PC-3 (cell line): ENCODE data around the gene STK11IP.

Source experiments
- CTCF ChIP-seq: fragments of 300-600 bp; sonication (generic); conservative IDR thresholded peaks from 2 replicates; pipeline ENCODE4 v1.5.1; 2017; ENCODE audit warnings: antibody characterized with exemption, low read depth, mild to moderate bottlenecking, low read length
- EZH2 ChIP-seq: fragments of 300-600 bp; sonication (generic); IDR thresholded peaks from one replicate; pipeline ENCODE4 v1.6.1; 2017; ENCODE audit warnings: antibody characterized with exemption, mild to moderate bottlenecking, low read length; ENCODE audit not compliant: unreplicated experiment

DNA sequence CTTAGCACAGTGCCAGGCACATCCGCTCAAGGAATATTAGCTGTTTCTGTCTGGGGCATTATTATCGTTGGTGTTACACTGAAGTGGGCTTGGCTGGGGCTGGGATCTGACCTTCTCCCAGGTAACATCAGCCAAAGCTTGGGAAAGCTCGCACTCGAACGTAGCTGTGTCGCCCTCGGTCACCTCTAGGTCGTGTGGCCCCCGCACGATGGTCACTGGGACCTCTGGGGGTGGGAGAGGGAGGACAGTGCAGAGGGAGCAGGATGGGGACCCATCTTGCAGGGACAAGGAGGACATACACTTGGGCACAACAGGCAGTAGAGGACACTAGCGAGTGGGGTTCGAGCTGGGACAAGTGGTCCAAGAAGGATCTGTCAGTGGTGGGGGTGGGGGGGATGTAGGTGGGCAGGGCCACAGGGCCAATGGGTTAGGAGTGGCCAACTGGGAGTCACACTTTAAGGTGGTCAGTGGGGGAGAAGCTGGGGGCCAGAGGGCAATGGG lies 44.1 kb upstream of the STK11IP start:
- no peak for TF ChIP-seq CTCF
- no peak for TF ChIP-seq EZH2
